Panc1 (cell line): Measurements from ENCODE around the gene PHF5A.

Experiments
- TF ChIP-seq, protein P1 (sequence below): fragments of 450-650 bp; IDR thresholded peaks from 2 replicates; pipeline ENCODE4 v1.5.1; 2017; ENCODE audit warnings: mild to moderate bottlenecking
- TF ChIP-seq, protein P2 (sequence below), 2 experiments: IDR thresholded peaks; 2 replicates each; pipeline ENCODE4 v1.6.1; 2011 to 2012; ENCODE audit warnings: low read depth in 2 of 2, control low read depth in 1 of 2, low read length in 1 of 2, mild to moderate bottlenecking in 1 of 2, moderate library complexity in 1 of 2; ENCODE audit not compliant: insufficient read depth in 1 of 2

GRCh38 chr22:41479671-41480396 lies 11.3 kb upstream of the PHF5A start:
- TF ChIP-seq, protein P1, sequence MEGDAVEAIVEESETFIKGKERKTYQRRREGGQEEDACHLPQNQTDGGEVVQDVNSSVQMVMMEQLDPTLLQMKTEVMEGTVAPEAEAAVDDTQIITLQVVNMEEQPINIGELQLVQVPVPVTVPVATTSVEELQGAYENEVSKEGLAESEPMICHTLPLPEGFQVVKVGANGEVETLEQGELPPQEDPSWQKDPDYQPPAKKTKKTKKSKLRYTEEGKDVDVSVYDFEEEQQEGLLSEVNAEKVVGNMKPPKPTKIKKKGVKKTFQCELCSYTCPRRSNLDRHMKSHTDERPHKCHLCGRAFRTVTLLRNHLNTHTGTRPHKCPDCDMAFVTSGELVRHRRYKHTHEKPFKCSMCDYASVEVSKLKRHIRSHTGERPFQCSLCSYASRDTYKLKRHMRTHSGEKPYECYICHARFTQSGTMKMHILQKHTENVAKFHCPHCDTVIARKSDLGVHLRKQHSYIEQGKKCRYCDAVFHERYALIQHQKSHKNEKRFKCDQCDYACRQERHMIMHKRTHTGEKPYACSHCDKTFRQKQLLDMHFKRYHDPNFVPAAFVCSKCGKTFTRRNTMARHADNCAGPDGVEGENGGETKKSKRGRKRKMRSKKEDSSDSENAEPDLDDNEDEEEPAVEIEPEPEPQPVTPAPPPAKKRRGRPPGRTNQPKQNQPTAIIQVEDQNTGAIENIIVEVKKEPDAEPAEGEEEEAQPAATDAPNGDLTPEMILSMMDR, result no peak
- TF ChIP-seq, protein P2, sequence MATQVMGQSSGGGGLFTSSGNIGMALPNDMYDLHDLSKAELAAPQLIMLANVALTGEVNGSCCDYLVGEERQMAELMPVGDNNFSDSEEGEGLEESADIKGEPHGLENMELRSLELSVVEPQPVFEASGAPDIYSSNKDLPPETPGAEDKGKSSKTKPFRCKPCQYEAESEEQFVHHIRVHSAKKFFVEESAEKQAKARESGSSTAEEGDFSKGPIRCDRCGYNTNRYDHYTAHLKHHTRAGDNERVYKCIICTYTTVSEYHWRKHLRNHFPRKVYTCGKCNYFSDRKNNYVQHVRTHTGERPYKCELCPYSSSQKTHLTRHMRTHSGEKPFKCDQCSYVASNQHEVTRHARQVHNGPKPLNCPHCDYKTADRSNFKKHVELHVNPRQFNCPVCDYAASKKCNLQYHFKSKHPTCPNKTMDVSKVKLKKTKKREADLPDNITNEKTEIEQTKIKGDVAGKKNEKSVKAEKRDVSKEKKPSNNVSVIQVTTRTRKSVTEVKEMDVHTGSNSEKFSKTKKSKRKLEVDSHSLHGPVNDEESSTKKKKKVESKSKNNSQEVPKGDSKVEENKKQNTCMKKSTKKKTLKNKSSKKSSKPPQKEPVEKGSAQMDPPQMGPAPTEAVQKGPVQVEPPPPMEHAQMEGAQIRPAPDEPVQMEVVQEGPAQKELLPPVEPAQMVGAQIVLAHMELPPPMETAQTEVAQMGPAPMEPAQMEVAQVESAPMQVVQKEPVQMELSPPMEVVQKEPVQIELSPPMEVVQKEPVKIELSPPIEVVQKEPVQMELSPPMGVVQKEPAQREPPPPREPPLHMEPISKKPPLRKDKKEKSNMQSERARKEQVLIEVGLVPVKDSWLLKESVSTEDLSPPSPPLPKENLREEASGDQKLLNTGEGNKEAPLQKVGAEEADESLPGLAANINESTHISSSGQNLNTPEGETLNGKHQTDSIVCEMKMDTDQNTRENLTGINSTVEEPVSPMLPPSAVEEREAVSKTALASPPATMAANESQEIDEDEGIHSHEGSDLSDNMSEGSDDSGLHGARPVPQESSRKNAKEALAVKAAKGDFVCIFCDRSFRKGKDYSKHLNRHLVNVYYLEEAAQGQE (IDR thresholded peaks at IDR 0.05; ENCODE audit: insufficient read depth in 1 of 2, low read depth in 2 of 2, low read length in 1 of 2), result no peak
